HCT116 (cell line): Measurements from ENCODE around the gene TMEM178B.

Source experiments
- CTCF ChIP-seq, 3 experiments: fragments of 200-600 bp in 1 of 3; sonication (generic) in 1 of 3; IDR thresholded peaks in 2 of 3; conservative IDR thresholded peaks in 1 of 3; 2 replicates each; pipeline ENCODE4 v1.5.1; 2012 to 2017; ENCODE audit warnings: low read depth in 2 of 3, low read length in 2 of 3, antibody characterized with exemption in 1 of 3, borderline replicate concordance in 1 of 3, control low read depth in 1 of 3, mild to moderate bottlenecking in 1 of 3, mixed read lengths in 1 of 3, mixed run types in 1 of 3, moderate library complexity in 1 of 3; ENCODE audit not compliant: insufficient read depth in 1 of 3
- EGR1 ChIP-seq: IDR thresholded peaks from 2 replicates; pipeline ENCODE4 v1.6.1; 2012; ENCODE audit warnings: low read depth
- EZH2 ChIP-seq: fragments of 200-600 bp; sonication (generic); IDR thresholded peaks from 2 replicates; pipeline ENCODE4 v1.6.1; 2017; ENCODE audit warnings: antibody characterized with exemption, mixed run types
- EZH2phosphoT487 ChIP-seq: fragments of 200-600 bp; IDR thresholded peaks from 2 replicates; pipeline ENCODE4 v1.6.1; 2018; ENCODE audit warnings: antibody characterized with exemption, borderline replicate concordance
- MAX ChIP-seq: IDR thresholded peaks from 2 replicates; pipeline ENCODE4 v1.6.1; 2012
- REST ChIP-seq: IDR thresholded peaks from 2 replicates; pipeline ENCODE4 v1.6.1; 2012; ENCODE audit warnings: low read depth

- TF ChIP-seq REST: no peak
- no peak for TF ChIP-seq CTCF (IDR thresholded peaks at IDR 0.05 in 2 of 3, conservative IDR thresholded peaks at IDR 0.05 in 1 of 3; ENCODE audit: borderline replicate concordance in 1 of 3, insufficient read depth in 1 of 3, low read depth in 2 of 3, low read length in 2 of 3)
- TF ChIP-seq EGR1: no peak
- no peak for TF ChIP-seq EZH2
- TF ChIP-seq MAX: no peak
- no peak for TF ChIP-seq EZH2phosphoT487
These were observed 34.5 kb upstream of the TMEM178B start for GRCh38 chr7:141039376-141039775.
